IPS-18c (cell line): ENCODE data around the gene GBF1.

ENCODE experiments used
- H3K4me3 ChIP-seq: 2 replicates; pipeline ENCODE4 v1.7.0; 2013; ENCODE audit warnings: low read depth, mild to moderate bottlenecking, low read length, moderate library complexity; ENCODE audit not compliant: insufficient read depth
- H3K9me3 ChIP-seq: one replicate; pipeline ENCODE4 v1.6.1; 2013; ENCODE audit warnings: mild to moderate bottlenecking, low read length, moderate library complexity; ENCODE audit not compliant: control insufficient read depth, insufficient read depth

Gene GBF1

GRCh38 chr10:102254426-102254825, 9.1 kb downstream of the GBF1 start:
- Histone ChIP-seq H3K9me3 (no peaks in the 10 kb centered on the region), H3K4me3 (no peak overlapping the region)

- Histone ChIP-seq H3K9me3 (no peaks in the 10 kb centered on the region), H3K4me3 (no peak overlapping the region)
Observed at GRCh38 chr10:102255404-102255803, 10.1 kb downstream of the GBF1 start.

- Histone ChIP-seq H3K9me3 (no peaks in the 10 kb centered on the region), H3K4me3 (no peak overlapping the region)
Observed at GRCh38 chr10:102261196-102261595, 15.9 kb downstream of the GBF1 start.

- no peak overlapping the region for H3K4me3 ChIP-seq
- no peaks in the 10 kb centered on the region for H3K9me3 ChIP-seq
Observed at GRCh38 chr10:102261842-102262241, 16.5 kb downstream of the GBF1 start.

GRCh38 chr10:102262744-102263370, 17.5 kb downstream of the GBF1 start:
- no peaks in the 10 kb centered on the region for H3K9me3 ChIP-seq
- H3K4me3 ChIP-seq: no peak overlapping the region

DNA sequence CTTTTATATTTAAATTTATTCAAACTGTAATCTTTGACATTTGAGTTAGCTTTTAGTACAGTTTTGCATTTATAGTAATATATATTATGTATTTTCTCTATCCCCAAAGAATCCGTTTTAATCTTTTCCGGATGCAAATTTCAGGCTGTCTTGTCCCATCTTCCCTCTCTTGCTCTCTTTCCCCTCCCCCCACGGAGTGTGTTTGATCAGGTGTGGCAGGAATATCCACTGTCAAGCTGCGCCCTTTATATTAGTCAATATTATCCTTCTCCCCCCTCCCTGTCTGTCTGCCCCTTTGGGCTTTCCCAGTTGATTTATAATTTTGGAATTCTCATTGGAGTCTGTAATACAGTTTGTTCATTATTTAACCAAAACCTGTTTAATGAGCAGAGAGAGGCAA, 19.0 kb downstream of the GBF1 start:
- no peaks in the 10 kb centered on the region for H3K9me3 ChIP-seq
- H3K4me3 ChIP-seq: no peak overlapping the region

DNA sequence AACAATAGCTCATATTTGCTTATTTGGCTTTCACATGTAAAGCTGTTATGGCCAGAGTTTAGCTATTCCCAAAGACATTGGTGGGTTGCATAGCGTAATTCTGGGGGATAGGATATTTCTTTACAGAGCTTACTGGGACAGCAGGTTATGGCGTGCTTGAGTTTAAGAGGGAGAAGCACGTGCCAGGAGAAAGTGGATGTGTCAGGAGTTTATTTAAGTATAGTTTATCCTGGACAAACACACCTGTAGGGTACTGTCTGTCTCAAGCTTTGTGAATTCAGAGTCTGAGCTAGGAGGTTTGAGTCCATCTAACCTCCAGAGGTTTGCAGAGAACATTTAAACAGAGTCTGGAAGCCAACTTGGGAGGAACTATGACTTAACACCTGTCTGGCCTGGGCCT, 21.3 kb downstream of the GBF1 start:
- Histone ChIP-seq H3K9me3 (no peaks in the 10 kb centered on the region), H3K4me3 (no peak overlapping the region)

DNA sequence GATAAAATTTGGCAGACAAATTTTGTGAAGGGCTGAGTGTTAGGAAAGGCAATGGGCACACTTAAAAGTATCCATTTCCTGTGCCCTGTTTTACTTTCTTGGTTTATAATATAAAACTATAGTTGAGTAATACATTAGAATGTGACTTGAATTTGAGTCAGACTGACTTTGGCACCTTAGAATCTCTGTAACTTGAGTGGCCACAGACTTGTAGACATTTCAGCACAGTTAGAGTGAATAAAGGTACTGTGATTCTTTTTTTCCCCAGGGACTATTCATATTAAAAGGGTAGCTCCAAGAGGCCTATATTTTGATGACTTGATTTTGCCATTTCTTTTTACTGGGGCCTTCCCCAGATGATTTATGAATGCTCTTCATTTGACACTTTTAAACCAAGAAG, 22.4 kb downstream of the GBF1 start:
- no peaks in the 10 kb centered on the region for H3K9me3 ChIP-seq
- no peak overlapping the region for H3K4me3 ChIP-seq

GRCh38 chr10:102268375-102268888, 23.1 kb downstream of the GBF1 start:
- Histone ChIP-seq H3K4me3 (no peak overlapping the region), H3K9me3 (no peaks in the 10 kb centered on the region)

GRCh38 chr10:102269017-102269416, 23.7 kb downstream of the GBF1 start:
- H3K9me3 ChIP-seq: no peaks in the 10 kb centered on the region
- H3K4me3 ChIP-seq: no peak overlapping the region

GRCh38 chr10:102274062-102274461, 28.7 kb downstream of the GBF1 start:
- H3K4me3 ChIP-seq: no peak overlapping the region
- H3K9me3 ChIP-seq: no peaks in the 10 kb centered on the region

GRCh38 chr10:102275343-102275742, 30.0 kb downstream of the GBF1 start:
- H3K9me3 ChIP-seq: no peaks in the 10 kb centered on the region
- H3K4me3 ChIP-seq: no peak overlapping the region

DNA sequence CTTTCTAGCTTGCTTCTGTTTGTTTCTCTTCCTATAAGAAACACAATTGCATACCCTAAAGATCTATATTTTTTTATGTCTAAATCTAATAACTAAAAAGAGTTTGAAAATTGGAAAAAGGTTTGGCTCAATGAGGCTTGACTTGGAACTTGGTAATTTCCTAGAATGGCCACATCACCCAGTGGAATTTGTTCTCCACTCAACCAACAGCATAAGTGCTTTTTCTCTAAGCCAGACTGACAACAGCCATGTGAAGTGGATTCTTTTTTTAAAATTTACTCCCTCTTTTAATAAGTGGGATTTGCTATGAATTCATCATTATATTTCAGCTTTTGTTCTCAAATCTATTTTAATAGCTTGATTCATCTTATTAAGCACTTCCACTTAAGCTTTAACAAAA, 33.8 kb downstream of the GBF1 start:
- no peaks in the 10 kb centered on the region for H3K9me3 ChIP-seq
- H3K4me3 ChIP-seq: no peak overlapping the region

DNA sequence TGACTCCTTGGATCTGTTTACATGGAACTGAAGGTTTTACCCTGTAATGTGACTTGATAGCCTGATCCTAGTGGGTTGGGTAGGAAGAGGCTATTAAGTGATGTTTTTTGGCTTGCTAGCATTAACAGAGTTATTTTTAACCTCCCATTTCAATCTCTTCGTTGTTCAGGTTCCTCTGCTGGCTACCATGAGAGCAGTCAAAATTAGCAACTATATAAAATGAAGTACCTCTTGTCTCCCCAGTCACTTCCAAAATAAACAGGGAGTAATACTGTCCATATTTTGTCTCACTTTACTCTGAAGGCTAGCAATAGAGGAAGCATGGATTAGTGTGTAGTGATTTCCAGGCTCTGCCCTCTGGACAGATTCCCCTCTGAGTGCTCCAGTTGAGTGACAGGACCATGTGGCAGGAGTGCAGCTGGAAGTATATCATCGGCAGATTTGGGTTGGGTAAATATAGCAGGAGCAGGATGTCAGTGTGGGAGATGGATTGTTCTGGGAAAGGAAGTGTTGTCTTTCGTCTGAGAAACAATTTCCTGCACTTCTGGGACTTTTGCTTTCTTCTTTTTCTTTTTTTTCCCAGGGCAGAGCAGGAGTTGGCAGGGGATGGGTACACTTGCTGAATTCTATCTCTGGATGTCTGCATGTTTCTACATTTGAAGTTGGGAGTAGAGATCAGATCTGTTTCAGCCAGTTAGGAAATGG, 35.2 kb downstream of the GBF1 start:
- Histone ChIP-seq H3K4me3 (no peak overlapping the region), H3K9me3 (no peaks in the 10 kb centered on the region)

DNA sequence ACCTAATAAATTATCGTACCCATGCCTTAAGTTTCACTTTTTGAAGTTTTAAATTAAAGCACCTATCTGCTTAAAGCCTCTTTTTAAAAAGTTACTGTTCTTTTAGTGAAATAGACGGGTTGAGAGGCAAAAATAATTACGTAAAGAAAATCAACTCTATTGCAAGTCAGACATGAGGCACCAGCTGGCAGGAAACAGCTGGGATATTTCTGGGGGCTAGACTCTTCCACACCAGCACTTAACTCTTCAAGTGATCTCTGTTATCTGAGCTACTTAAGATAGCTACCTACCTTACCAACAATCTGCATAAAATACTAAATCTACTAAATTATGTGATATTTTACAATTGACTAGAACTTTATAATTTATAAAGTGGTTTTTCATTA, 35.8 kb downstream of the GBF1 start:
- Histone ChIP-seq H3K9me3 (no peaks in the 10 kb centered on the region), H3K4me3 (no peak overlapping the region)

DNA sequence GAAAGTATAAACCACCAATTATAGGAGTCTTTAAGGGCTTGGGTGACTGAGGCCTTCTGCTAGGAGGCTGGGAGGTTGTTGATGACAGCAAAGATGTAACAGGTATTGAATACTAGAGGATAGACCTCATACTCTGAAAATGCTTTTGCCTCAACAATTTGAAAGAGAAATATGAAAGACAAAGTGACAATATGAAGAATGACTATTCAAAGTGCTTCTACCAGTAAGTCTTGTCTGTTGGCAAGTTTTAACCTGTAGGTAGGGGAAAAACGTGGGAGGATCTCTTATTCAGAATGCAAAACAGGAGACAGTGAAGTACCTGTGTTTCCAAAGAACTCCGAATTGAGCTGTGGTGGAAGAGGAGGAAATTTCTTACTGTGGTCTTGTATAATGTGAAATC, 38.2 kb downstream of the GBF1 start:
- no peak overlapping the region for H3K4me3 ChIP-seq
- no peaks in the 10 kb centered on the region for H3K9me3 ChIP-seq

DNA sequence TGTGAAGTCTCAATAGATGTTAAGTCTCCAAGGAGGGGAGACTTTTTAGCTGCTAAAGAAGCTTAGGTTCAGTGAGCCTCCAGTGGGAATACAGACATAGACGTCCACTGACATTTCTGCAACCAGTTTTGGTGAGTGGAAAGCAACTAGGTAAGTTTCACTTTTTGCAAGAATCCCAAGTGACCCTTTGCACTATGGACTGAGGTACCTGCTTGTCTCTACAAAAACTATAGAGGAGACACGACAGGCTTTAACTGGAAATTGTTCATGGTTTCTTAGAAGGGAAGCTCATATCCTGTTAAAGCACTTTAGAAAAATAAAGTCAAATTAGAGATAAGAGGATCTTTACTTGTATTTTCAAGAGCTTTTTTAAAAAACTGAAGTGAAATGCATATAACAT, 38.6 kb downstream of the GBF1 start:
- Histone ChIP-seq H3K9me3 (no peaks in the 10 kb centered on the region), H3K4me3 (no peak overlapping the region)

DNA sequence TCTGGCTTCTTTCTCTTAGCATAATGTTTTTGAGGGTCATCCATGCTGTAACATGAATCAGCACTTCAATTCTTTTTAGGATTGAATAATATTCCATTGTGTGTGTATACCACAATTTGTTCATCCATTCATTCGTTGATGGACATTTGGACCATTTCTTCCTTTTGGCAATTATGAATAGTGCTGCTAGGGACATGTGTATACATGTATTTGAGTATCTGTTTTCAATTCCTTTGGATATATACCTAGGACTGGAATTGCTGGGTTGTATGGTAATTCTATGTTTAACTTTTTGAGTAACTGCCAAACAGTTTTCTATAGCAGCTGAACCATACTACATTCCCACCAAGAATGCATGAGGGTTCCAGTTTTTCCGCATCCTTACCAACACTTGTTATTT, 39.2 kb downstream of the GBF1 start:
- no peak overlapping the region for H3K4me3 ChIP-seq

GRCh38 chr10:102285133-102285532, 39.8 kb downstream of the GBF1 start:
- Histone ChIP-seq H3K4me3 (no peak overlapping the region), H3K9me3 (no peaks in the 10 kb centered on the region)

More for the DNA sequence above, 39.2 kb downstream of the GBF1 start:
- no peaks in the 10 kb centered on the region for H3K9me3 ChIP-seq
